Measurements from ENCODE around the gene SLC22A31. TPM values are rescaled to one million over a fixed set of nuclear protein-coding genes. Genes with fewer than 3 reads are reported as not detected.

The SLC22A31 gene
- total and polyA plus RNA-seq, 4 donors: 25.2 to 285 (median 153) TPM

GRCh38 chr16:89197033-89197632, 3.2 kb downstream of the SLC22A31 start:
- DNase-seq (no peak), ATAC-seq (ENCODE audit: insufficient read depth, low FRiP score) (no peak)
- WGBS, 2 donors: 88 to 95% methylated on average over 13 of the region's 13 CpGs
- Histone ChIP-seq H3K36me3 (ENCODE audit: control insufficient read depth in 4 of 4, insufficient read depth in 4 of 4, low read length in 4 of 4) (peaks cover 0 to 1% (median 0%) of the 10 kb centered on the region in 4 donors), H3K27ac (ENCODE audit: low read depth in 1 of 2, low read length in 1 of 2) (no peak overlapping the region), H3K9me3 (ENCODE audit: control insufficient read depth in 4 of 4, insufficient read depth in 3 of 4, low read length in 3 of 4) (no peaks in the 10 kb centered on the region), H3K9ac (ENCODE audit: insufficient read depth in 1 of 2, low read length in 2 of 2) (no peak overlapping the region), H3K4me1 (ENCODE audit: control insufficient read depth in 5 of 5, insufficient read depth in 5 of 5, low read length in 5 of 5) (peaks cover 0 to 4% (median 0%) of the 10 kb centered on the region in 5 donors), H3K4me3 (no peak overlapping the region), H3K27me3 (ENCODE audit: control insufficient read depth in 3 of 3, insufficient read depth in 3 of 3, low read length in 2 of 3) (peaks cover 6 to 14% (median 13%) of the 10 kb centered on the region in 3 donors)
- TF ChIP-seq CTCF (IDR thresholded peaks at IDR 0.05; ENCODE audit: control extremely low read depth, extremely low read depth): no peak

GRCh38 chr16:89195521-89196171, 4.7 kb downstream of the SLC22A31 start:
- H3K9ac ChIP-seq (ENCODE audit: insufficient read depth in 1 of 2, low read length in 2 of 2): no peak overlapping the region
- no peak for ATAC-seq (ENCODE audit: insufficient read depth, low FRiP score)
- H3K9me3 ChIP-seq (ENCODE audit: control insufficient read depth in 4 of 4, insufficient read depth in 3 of 4, low read length in 3 of 4): no peaks in the 10 kb centered on the region
- WGBS, 2 donors: 91 to 94% methylated on average over 21 of the region's 21 CpGs
- peaks cover 0 to 3% (median 0%) of the 10 kb centered on the region in 5 donors for H3K4me1 ChIP-seq (ENCODE audit: control insufficient read depth in 5 of 5, insufficient read depth in 5 of 5, low read length in 5 of 5)
- H3K27ac ChIP-seq (ENCODE audit: low read depth in 1 of 2, low read length in 1 of 2): no peak overlapping the region
- no peak for DNase-seq
- TF ChIP-seq CTCF (IDR thresholded peaks at IDR 0.05; ENCODE audit: control extremely low read depth, extremely low read depth): no peak
- H3K36me3 ChIP-seq (ENCODE audit: control insufficient read depth in 4 of 4, insufficient read depth in 4 of 4, low read length in 4 of 4): peaks cover 0 to 1% (median 0%) of the 10 kb centered on the region in 4 donors
- H3K27me3 ChIP-seq (ENCODE audit: control insufficient read depth in 3 of 3, insufficient read depth in 3 of 3, low read length in 2 of 3): peaks cover 6 to 19% (median 14%) of the 10 kb centered on the region in 3 donors
- no peak overlapping the region for H3K4me3 ChIP-seq

GRCh38 chr16:89194340-89195311, 5.7 kb downstream of the SLC22A31 start:
- ATAC-seq (ENCODE audit: insufficient read depth, low FRiP score) (no peak), DNase-seq (no peak)
- TF ChIP-seq CTCF (IDR thresholded peaks at IDR 0.05; ENCODE audit: control extremely low read depth, extremely low read depth): no peak
- Histone ChIP-seq H3K36me3 (ENCODE audit: control insufficient read depth in 4 of 4, insufficient read depth in 4 of 4, low read length in 4 of 4) (peaks cover 0 to 1% (median 0%) of the 10 kb centered on the region in 4 donors), H3K4me3 (no peak overlapping the region), H3K9me3 (ENCODE audit: control insufficient read depth in 4 of 4, insufficient read depth in 3 of 4, low read length in 3 of 4) (no peaks in the 10 kb centered on the region), H3K9ac (ENCODE audit: insufficient read depth in 1 of 2, low read length in 2 of 2) (no peak overlapping the region), H3K27ac (ENCODE audit: low read depth in 1 of 2, low read length in 1 of 2) (no peak overlapping the region), H3K4me1 (ENCODE audit: control insufficient read depth in 5 of 5, insufficient read depth in 5 of 5, low read length in 5 of 5) (peaks cover 0 to 3% (median 0%) of the 10 kb centered on the region in 5 donors), H3K27me3 (ENCODE audit: control insufficient read depth in 3 of 3, insufficient read depth in 3 of 3, low read length in 2 of 3) (peaks cover 5 to 9% (median 6%) of the 10 kb centered on the region in 3 donors)
- WGBS, 2 donors: 72 to 80% methylated on average over 44 to 45 of the region's 45 CpGs
